Lower leg skin (tissue), 4 donors: ENCODE measurements around the gene KBTBD3. TPM values are rescaled to one million over a fixed set of nuclear protein-coding genes. Genes with fewer than 3 reads are reported as not detected.

Experiments
- DNase-seq, 2 donors: peaks; one replicate each; pipeline ENCODE4 v3.0.0-alpha.2; 2019; ENCODE audit warnings: low spot score in 2 of 2
- H3K4me3 ChIP-seq: fragments of 200-600 bp; sonication (generic); 2 replicates; pipeline ENCODE4 v1.5.1; 2017; ENCODE audit warnings: mild to moderate bottlenecking, low read depth; ENCODE audit not compliant: poor library complexity, severe bottlenecking
- CTCF ChIP-seq, 3 donors: fragments of 450-650 bp; IDR thresholded peaks; one replicate each; pipeline ENCODE4 v1.5.1; 2016; ENCODE audit warnings: antibody characterized with exemption in 3 of 3, mild to moderate bottlenecking in 3 of 3, moderate library complexity in 2 of 3
- POLR2A ChIP-seq, 2 donors: fragments of 450-650 bp; IDR thresholded peaks; one replicate each; pipeline ENCODE4 v1.6.1; 2016 to 2017; ENCODE audit warnings: antibody characterized with exemption in 2 of 2, mild to moderate bottlenecking in 1 of 2, moderate library complexity in 1 of 2
- WGBS, 2 donors: methylation state at CpG; one replicate each; pipeline ENCODE4 v1.1.5; 2018; 5-methylcytosine and 5-hydroxymethylcytosine counted together
- intact Hi-C: fragments of 100-400 bp; cut with DNase I; formaldehyde crosslinking; loops from one replicate; pipeline ENCODE4 v1.15.0; 2023; ENCODE audit warnings: low total_unique reads
- total RNA-seq, 4 donors: library from RNA; depleted of rRNA; stranded (reverse); fragments of >200 nt; gene quantifications; one replicate each; pipeline ENCODE4 v1.1.0, GENCODE V29; 2016

Gene KBTBD3
- 1 to 10 TPM; 4.2 to 9.1 (median 7.0) TPM for total RNA-seq

GRCh38 chr11:106076919-106077608 lies at the start of gene KBTBD3:
KBTBD3 (minus strand) TSS chr11:106077347; CDS start chr11:106059097, 18,250 bp downstream.
- intact Hi-C loops, result no loop called here
- TF ChIP-seq POLR2A (IDR thresholded peaks at IDR 0.05) (no peak), CTCF (IDR thresholded peaks at IDR 0.05) (peak in 1 of 3 donors; percentile 12)
- DNase-seq, result peak; percentile 99 to 100
- WGBS, 2 donors, result 0% methylated on average over 14 to 21 of the region's 37 CpGs
- peak within 1 kb of the TSS; percentile 69 for H3K4me3 ChIP-seq

DNA sequence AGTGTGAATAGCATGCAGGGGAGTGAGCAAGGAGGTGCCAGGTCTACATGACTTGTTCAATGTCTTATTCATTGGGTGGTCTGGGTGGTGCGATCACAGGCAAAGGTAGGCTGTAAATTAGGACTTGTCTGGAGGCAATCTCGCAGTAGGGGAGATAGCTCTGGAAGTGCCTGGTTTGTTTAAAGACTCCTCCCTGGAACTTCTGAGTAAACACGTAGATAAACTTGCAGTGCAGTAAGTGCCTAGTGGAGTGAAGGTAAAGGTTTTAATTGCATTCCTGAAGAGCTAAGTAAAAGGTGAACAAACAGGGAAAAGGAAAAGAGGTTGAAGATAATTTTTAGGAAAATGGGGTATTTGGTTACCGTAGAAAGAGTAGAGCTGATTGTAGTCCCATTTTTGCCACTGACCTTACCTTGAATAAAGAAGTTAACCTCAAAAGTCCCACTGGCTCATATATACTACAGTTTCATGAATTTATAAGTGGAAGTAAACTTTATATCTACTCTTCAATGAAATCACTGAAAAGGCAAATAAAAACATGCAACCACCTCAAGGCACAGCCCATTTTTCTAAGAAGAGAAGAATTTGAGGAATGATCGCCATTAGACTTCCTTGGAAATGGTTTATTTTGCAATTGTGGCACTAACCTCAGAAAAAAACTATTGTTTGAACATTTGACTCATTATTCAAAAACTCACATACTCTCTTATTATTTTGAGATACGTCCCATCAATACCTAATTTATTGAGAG lies 44.6 kb upstream of the KBTBD3 start:
- DNase-seq, result no peak
- TF ChIP-seq POLR2A (IDR thresholded peaks at IDR 0.05), result no peak
- TF ChIP-seq CTCF (IDR thresholded peaks at IDR 0.05), result no peak
- no peak overlapping the region for H3K4me3 ChIP-seq
- intact Hi-C loops, result no loop called here
- WGBS, 2 donors, result 54 to 61% methylated on average over 6 of the region's 6 CpGs

GRCh38 chr11:106105986-106106385 lies 28.8 kb upstream of the KBTBD3 start:
- 87 to 92% methylated on average over 6 of the region's 6 CpGs for WGBS, 2 donors
- intact Hi-C loops, result no loop called here
- no peak overlapping the region for H3K4me3 ChIP-seq
- DNase-seq, result no peak
- TF ChIP-seq POLR2A (IDR thresholded peaks at IDR 0.05), result no peak
- TF ChIP-seq CTCF (IDR thresholded peaks at IDR 0.05), result no peak

DNA sequence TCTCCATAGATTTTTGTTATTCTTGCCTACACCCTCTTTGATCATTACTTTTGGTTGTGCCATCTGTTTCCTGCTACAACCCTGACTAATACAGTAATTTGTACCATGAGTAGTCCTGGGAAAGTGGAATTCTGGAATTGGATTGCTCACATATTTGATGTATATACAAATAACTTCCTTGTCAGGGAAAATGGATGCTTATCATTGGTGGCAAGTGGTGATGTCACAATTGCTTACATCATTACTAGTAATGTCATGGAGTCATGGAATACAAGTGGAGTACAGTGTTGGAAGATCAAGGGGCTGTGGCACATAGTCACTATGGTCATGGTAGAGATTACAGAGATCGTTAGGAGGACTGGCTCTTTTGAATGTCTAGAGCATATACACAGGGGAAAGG lies 24.7 kb upstream of the KBTBD3 start:
- intact Hi-C loops, result no loop called here
- no peak overlapping the region for H3K4me3 ChIP-seq
- no peak for TF ChIP-seq POLR2A (IDR thresholded peaks at IDR 0.05)
- TF ChIP-seq CTCF (IDR thresholded peaks at IDR 0.05), result no peak
- no peak for DNase-seq
- 79 to 94% methylated on average over 1 of the region's 1 CpG for WGBS, 2 donors

DNA sequence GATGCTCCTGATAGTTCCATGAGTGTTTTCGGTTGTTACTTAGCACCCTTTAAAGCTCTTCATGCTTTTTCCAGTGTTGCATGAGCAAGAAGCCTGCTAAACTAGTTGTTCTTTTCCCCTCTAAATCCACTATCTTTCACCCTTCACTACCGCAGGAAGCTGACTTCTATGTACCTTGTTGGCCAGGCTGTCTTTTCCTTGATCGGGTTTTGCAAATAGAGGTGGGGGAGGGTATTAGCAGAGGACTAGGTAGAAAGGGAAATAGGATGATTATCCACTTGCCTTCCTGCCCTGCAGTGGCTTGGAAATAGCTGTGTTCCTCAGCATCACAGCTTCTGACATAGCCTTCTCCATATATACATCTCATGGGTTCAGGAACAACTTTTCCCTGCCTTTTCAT lies 24.2 kb upstream of the KBTBD3 start:
- TF ChIP-seq POLR2A (IDR thresholded peaks at IDR 0.05) (no peak), CTCF (IDR thresholded peaks at IDR 0.05) (no peak)
- DNase-seq, result no peak
- 83 to 86% methylated on average over 3 of the region's 3 CpGs for WGBS, 2 donors
- intact Hi-C loops, result no loop called here
- H3K4me3 ChIP-seq, result no peak overlapping the region
